A549 (cell line): ENCODE results near the gene ENAH. TPM values are rescaled to one million over a fixed set of nuclear protein-coding genes. Genes with fewer than 3 reads are reported as not detected.

Experiments used
- ATAC-seq, 2 experiments: fragments of 200-7000 bp in 1 of 2; fragments of >200 bp in 1 of 2; cut with Nextera tagmentation in 1 of 2; cut with Tn5 transposase in 1 of 2; 3 replicates each; pipeline versions ENCODE4 v1.8.0 to v1.9.1; 2018 to 2020; ENCODE audit warnings: mild to moderate bottlenecking in 1 of 2, moderate library complexity in 1 of 2
- CTCF ChIA-PET: fragments of 300-600 bp; sonication (Branson Sonifier 250); formaldehyde crosslinking; extraction: SDS; loops from one replicate; lab custom pipeline; 2021; ENCODE audit warnings: antibody characterized with exemption, inconsistent platforms; lab: Yijun Ruan, JAX
- POLR2A ChIA-PET: fragments of 350-600 bp; formaldehyde crosslinking; extraction: SDS; loops from one replicate; lab custom pipeline; 2021; ENCODE audit warnings: antibody characterized with exemption, inconsistent platforms; lab: Yijun Ruan, JAX
- DNase-seq, 2 experiments: peaks; one replicate each; pipeline versions ENCODE4 v3.0.0 to v3.0.0-alpha.2; 2011 to 2016; ENCODE audit warnings: low read depth in 1 of 2, low spot score in 1 of 2
- FAIRE-seq: peaks from 2 replicates; lab custom pipeline; 2011; peaks lifted over from hg19 to GRCh38; lab: Jason Lieb, UNC
- H3K27ac ChIP-seq, 2 experiments: fragments of >200 bp; sonication (Bioruptor Twin); formaldehyde crosslinking; 3 replicates each; pipeline ENCODE4 v1.5.1; 2016 to 2017
- H3K4me1 ChIP-seq: fragments of >200 bp; sonication (Bioruptor Twin); formaldehyde crosslinking; 3 replicates; pipeline ENCODE4 v1.6.1; 2016
- H3K4me2 ChIP-seq: fragments of >200 bp; sonication (Bioruptor Twin); formaldehyde crosslinking; 3 replicates; pipeline ENCODE4 v1.6.1; 2016
- H3K4me3 ChIP-seq: fragments of >200 bp; sonication (Bioruptor Twin); formaldehyde crosslinking; 3 replicates; pipeline ENCODE4 v1.5.1; 2016
- H3K9me3 ChIP-seq: fragments of >200 bp; sonication (Bioruptor Twin); formaldehyde crosslinking; 3 replicates; pipeline ENCODE4 v1.6.1; 2016
- ATOH8 ChIP-seq: fragments of 250-450 bp; sonication (Bioruptor Pico); IDR thresholded peaks from 2 replicates; pipeline ENCODE4 v1.5.0; 2020; ENCODE audit warnings: low read depth, mild to moderate bottlenecking, moderate library complexity
- BCL3 ChIP-seq: fragments of >200 bp; sonication (Bioruptor Twin); formaldehyde crosslinking; IDR thresholded peaks from 3 replicates; pipeline ENCODE4 v1.6.1; 2016
- CHD4 ChIP-seq: fragments of 200-600 bp; sonication (generic); IDR thresholded peaks from 2 replicates; pipeline ENCODE4 v1.6.1; 2016; ENCODE audit warnings: antibody characterized with exemption, mild to moderate bottlenecking, borderline replicate concordance
- ESRRA ChIP-seq: fragments of 150-350 bp; IDR thresholded peaks from 2 replicates; pipeline ENCODE4 v1.6.1; 2014; ENCODE audit warnings: mild to moderate bottlenecking, low read length, borderline replicate concordance
- FOSL2 ChIP-seq, 2 experiments: fragments of 450-650 bp in 1 of 2; fragments of >200 bp in 1 of 2; sonication (Bioruptor Twin) in 1 of 2; formaldehyde crosslinking; IDR thresholded peaks; 2 replicates each; pipeline versions ENCODE4 v1.5.0 to v1.6.1; 2016 to 2020; ENCODE audit warnings: mild to moderate bottlenecking in 1 of 2, moderate library complexity in 1 of 2
- GATA3 ChIP-seq: IDR thresholded peaks from 2 replicates; pipeline ENCODE4 v1.6.1; 2012; ENCODE audit warnings: borderline replicate concordance
- HOXB5 ChIP-seq: fragments of 250-450 bp; sonication (Bioruptor Pico); IDR thresholded peaks from 2 replicates; pipeline ENCODE4 v1.5.0; 2020; ENCODE audit warnings: mild to moderate bottlenecking, moderate library complexity
- JUN ChIP-seq, 2 experiments: fragments of >200 bp; sonication (Bioruptor Twin); formaldehyde crosslinking; IDR thresholded peaks; 2 replicates in 1 of 2; 3 replicates in 1 of 2; pipeline ENCODE4 v1.6.1; 2016 to 2017
- MAZ ChIP-seq: fragments of 150-350 bp; IDR thresholded peaks from 2 replicates; pipeline ENCODE4 v1.6.1; 2014; ENCODE audit warnings: antibody characterized with exemption, low read depth, low read length, borderline replicate concordance
- MYC ChIP-seq: IDR thresholded peaks from 2 replicates; pipeline ENCODE4 v1.6.1; 2012; ENCODE audit warnings: mild to moderate bottlenecking, inconsistent platforms, low read length, improper control_type of control experiment, borderline replicate concordance
- NR3C1 ChIP-seq: fragments of >200 bp; sonication (Bioruptor Twin); formaldehyde crosslinking; IDR thresholded peaks from 3 replicates; pipeline ENCODE4 v1.6.1; 2017
- PHF8 ChIP-seq: fragments of 200-600 bp; sonication (generic); IDR thresholded peaks from 2 replicates; pipeline ENCODE4 v1.6.1; 2016; ENCODE audit warnings: low read depth, mild to moderate bottlenecking, antibody characterized with exemption, moderate library complexity, borderline replicate concordance
- POLR2A ChIP-seq: IDR thresholded peaks from 2 replicates; pipeline ENCODE4 v1.6.1; 2012; ENCODE audit warnings: mild to moderate bottlenecking, low read length
- POLR2AphosphoS2 ChIP-seq: conservative IDR thresholded peaks from 2 replicates; pipeline ENCODE4 v1.6.1; 2012; ENCODE audit warnings: low read length, improper control_type of control experiment, inconsistent platforms
- RAD21 ChIP-seq, 2 experiments: fragments of >200 bp in 1 of 2; sonication (Bioruptor Twin) in 1 of 2; formaldehyde crosslinking in 1 of 2; IDR thresholded peaks in 1 of 2; conservative IDR thresholded peaks in 1 of 2; 2 replicates in 1 of 2; 3 replicates in 1 of 2; pipeline ENCODE4 v1.6.1; 2012 to 2018; ENCODE audit warnings: inconsistent platforms in 1 of 2
- RARB ChIP-seq: fragments of 250-450 bp; sonication (Bioruptor Pico); IDR thresholded peaks from 2 replicates; pipeline ENCODE4 v1.8.0; 2021; ENCODE audit warnings: mild to moderate bottlenecking, moderate library complexity
- RNF2 ChIP-seq: fragments of 200-600 bp; sonication (generic); IDR thresholded peaks from 2 replicates; pipeline ENCODE4 v1.6.1; 2016; ENCODE audit warnings: low read depth, mild to moderate bottlenecking, antibody characterized with exemption, moderate library complexity, borderline replicate concordance
- SREBF2 ChIP-seq: fragments of 450-650 bp; IDR thresholded peaks from 2 replicates; pipeline ENCODE4 v1.6.1; 2014; ENCODE audit warnings: mild to moderate bottlenecking, moderate library complexity
- WGBS: methylation state at CpG from one replicate; pipeline ENCODE4 v1.1.6; 2017; ENCODE audit errors: missing lambda C conversion rate; 5-methylcytosine and 5-hydroxymethylcytosine counted together
- polyA plus RNA-seq, 4 experiments: library from polyadenylated mRNA; depleted of rRNA in 3 of 4; stranded (reverse); fragments of >200 nt; fragmentation: RNase III in 1 of 4; extraction: RNeasy Plus Mini Kit Qiagen cat#74134 plus additional on column Dnase treatment in 1 of 4; gene quantifications; 2 replicates in 3 of 4; 3 replicates in 1 of 4; pipeline ENCODE4 v1.2.3, GENCODE V29; 2011 to 2017
- TF ChIP-seq, protein P1 (sequence below): fragments of >200 bp; sonication (Bioruptor Twin); formaldehyde crosslinking; IDR thresholded peaks from 3 replicates; pipeline ENCODE4 v1.5.1; 2016
- TF ChIP-seq, protein P2 (sequence below): fragments of 250-450 bp; sonication (Bioruptor Pico); IDR thresholded peaks from 2 replicates; pipeline ENCODE4 v1.5.0; 2021; ENCODE audit warnings: mild to moderate bottlenecking, moderate library complexity, borderline replicate concordance
- TF ChIP-seq, protein P3 (sequence below): IDR thresholded peaks from 2 replicates; pipeline ENCODE4 v1.6.1; 2012

Gene ENAH
- polyA plus RNA-seq, 2 of the 4 experiments (the other 2 are of a cell fraction), result 142 to 155 TPM

GRCh38 chr1:225539575-225539974, 113.3 kb downstream of the ENAH start:
- TF ChIP-seq CHD4 (no peak), GATA3 (no peak), SREBF2 (no peak), RAD21 (conservative IDR thresholded peaks at IDR 0.05 in 1 of 2, IDR thresholded peaks at IDR 0.05 in 1 of 2) (no peak), MAZ (no peak)
- TF ChIP-seq, protein P1, sequence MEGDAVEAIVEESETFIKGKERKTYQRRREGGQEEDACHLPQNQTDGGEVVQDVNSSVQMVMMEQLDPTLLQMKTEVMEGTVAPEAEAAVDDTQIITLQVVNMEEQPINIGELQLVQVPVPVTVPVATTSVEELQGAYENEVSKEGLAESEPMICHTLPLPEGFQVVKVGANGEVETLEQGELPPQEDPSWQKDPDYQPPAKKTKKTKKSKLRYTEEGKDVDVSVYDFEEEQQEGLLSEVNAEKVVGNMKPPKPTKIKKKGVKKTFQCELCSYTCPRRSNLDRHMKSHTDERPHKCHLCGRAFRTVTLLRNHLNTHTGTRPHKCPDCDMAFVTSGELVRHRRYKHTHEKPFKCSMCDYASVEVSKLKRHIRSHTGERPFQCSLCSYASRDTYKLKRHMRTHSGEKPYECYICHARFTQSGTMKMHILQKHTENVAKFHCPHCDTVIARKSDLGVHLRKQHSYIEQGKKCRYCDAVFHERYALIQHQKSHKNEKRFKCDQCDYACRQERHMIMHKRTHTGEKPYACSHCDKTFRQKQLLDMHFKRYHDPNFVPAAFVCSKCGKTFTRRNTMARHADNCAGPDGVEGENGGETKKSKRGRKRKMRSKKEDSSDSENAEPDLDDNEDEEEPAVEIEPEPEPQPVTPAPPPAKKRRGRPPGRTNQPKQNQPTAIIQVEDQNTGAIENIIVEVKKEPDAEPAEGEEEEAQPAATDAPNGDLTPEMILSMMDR, result no peak
- TF ChIP-seq, all 56 proteins: peak for 0
- H3K27ac ChIP-seq, result no peak overlapping the region
- H3K4me1 ChIP-seq, result peaks cover 19% of the 10 kb centered on the region
- no peaks in the 10 kb centered on the region for H3K9me3 ChIP-seq
- ChIA-PET CTCF (interaction anchor here (1.4 kb wide), 2 partner anchors 14 to 17 kb away, joined by 3 to 4 read pairs; no protein-coding TSS in a partner anchor), POLR2A (no interaction called here)
- DNase-seq (no peak), ATAC-seq (no peak), FAIRE-seq (no peak)
- WGBS, result 94% methylated on average over 4 of the region's 4 CpGs
- no peak overlapping the region for H3K4me2 ChIP-seq
- H3K4me3 ChIP-seq, result no peak overlapping the region

DNA sequence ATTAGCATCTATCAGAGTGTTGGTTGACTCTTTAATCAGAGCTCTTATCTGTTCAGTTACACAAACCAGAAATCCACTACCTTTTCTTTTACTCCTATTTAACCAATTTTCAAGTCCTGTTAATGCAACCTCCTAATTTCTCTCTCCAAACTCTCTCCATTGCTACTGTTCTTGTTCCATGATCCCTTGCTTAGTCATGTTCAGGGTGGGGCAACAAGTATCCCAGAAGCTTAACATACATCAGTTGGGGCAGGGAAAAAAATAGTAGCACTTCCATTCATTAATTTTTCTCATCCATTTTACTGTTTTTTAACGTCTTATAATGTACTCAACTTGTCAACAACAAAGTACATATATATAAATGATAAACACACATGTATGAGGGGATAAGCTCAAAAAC, 113.9 kb downstream of the ENAH start:
- WGBS, result 72% methylated on average over 1 of the region's 1 CpG
- no peak overlapping the region for H3K4me2 ChIP-seq
- peak in 1 of 2 experiments; percentile 28; a peak in 1 of 6 replicates for ATAC-seq

GRCh38 chr1:225537554-225538251, 115.2 kb downstream of the ENAH start:
- H3K4me2 ChIP-seq, result no peak overlapping the region
- peaks cover 34% of the 10 kb centered on the region for H3K4me1 ChIP-seq
- H3K27ac ChIP-seq, result no peak overlapping the region
- TF ChIP-seq ESRRA (no peak), NR3C1 (no peak), MYC (no peak), RARB (CRISPR knock-in tag) (no peak), FOSL2 (IDR thresholded peaks at IDR 0.05) (no peak), FOSL2 (CRISPR knock-in tag; IDR thresholded peaks at IDR 0.05) (no peak), PHF8 (no peak), RNF2 (no peak), JUN (IDR thresholded peaks at IDR 0.05) (no peak), POLR2A (no peak), HOXB5 (no peak), ATOH8 (CRISPR knock-in tag) (no peak), CHD4 (no peak), POLR2AphosphoS2 (no peak), BCL3 (no peak)
- TF ChIP-seq, protein P2, sequence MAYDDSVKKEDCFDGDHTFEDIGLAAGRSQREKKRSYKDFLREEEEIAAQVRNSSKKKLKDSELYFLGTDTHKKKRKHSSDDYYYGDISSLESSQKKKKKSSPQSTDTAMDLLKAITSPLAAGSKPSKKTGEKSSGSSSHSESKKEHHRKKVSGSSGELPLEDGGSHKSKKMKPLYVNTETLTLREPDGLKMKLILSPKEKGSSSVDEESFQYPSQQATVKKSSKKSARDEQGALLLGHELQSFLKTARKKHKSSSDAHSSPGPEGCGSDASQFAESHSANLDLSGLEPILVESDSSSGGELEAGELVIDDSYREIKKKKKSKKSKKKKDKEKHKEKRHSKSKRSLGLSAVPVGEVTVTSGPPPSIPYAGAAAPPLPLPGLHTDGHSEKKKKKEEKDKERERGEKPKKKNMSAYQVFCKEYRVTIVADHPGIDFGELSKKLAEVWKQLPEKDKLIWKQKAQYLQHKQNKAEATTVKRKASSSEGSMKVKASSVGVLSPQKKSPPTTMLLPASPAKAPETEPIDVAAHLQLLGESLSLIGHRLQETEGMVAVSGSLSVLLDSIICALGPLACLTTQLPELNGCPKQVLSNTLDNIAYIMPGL (CRISPR knock-in tag), result no peak
- TF ChIP-seq, protein P3, sequence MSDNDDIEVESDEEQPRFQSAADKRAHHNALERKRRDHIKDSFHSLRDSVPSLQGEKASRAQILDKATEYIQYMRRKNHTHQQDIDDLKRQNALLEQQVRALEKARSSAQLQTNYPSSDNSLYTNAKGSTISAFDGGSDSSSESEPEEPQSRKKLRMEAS, result no peak
- DNase-seq (no peak), ATAC-seq (no peak), FAIRE-seq (no peak)
- H3K4me3 ChIP-seq, result no peak overlapping the region
- POLR2A ChIA-PET, result no interaction called here
- CTCF ChIA-PET, result interaction anchor here (0.6 kb wide), 1 partner anchor 205 kb away, joined by 4 read pairs; no protein-coding TSS in a partner anchor
- WGBS, result 78% methylated on average over 10 of the region's 10 CpGs
- no peaks in the 10 kb centered on the region for H3K9me3 ChIP-seq

More for the DNA sequence above, 113.9 kb downstream of the ENAH start:
- CTCF ChIA-PET, result interaction anchor here (1.4 kb wide), 2 partner anchors 15 to 18 kb away, joined by 3 to 4 read pairs; no protein-coding TSS in a partner anchor
- DNase-seq (no peak), FAIRE-seq (no peak)
- H3K4me3 ChIP-seq, result no peak overlapping the region
- H3K9me3 ChIP-seq, result no peaks in the 10 kb centered on the region
- no peak for TF ChIP-seq SREBF2
- no peak overlapping the region for H3K27ac ChIP-seq
- H3K4me1 ChIP-seq, result peaks cover 20% of the 10 kb centered on the region
- POLR2A ChIA-PET, result no interaction called here
